ENCODE results near the gene DSTN. TPM values are rescaled to one million over a fixed set of nuclear protein-coding genes. Genes with fewer than 3 reads are reported as not detected.

The DSTN gene
- polyA plus RNA-seq, 1 donor = 352 TPM

DNA sequence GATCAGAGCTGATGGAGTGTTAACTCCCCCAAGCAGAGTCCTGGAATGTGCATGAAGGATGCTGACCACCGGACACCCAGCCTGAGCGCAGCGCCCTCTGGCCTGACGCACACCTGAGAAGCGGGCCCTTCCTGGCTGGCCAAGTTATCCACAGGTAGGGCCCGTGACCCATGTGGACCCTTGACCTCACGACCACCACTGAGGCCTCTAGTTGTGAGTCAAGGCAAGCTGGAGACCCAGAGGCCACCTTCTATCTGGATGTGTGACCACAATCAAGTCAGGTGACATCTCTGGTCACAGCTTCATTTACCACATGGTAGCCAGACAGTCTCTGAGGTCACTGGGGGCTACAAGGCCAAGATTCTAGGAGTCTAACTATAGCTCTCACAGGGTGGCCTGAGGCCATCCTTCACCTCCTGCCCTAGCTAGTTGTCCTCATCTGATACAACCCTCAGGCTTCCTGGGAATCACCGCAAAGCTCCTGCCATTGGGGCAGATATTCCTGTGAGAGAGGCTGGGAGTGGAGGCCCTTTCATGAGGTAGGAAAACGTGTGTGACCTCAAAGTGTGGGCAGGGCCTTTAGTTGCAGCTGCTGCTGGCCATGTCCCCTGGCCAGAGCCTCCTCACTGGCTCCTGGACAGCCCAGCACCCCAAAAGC, 53.1 kb downstream of the DSTN start:
- DNase-seq = no peak

DNA sequence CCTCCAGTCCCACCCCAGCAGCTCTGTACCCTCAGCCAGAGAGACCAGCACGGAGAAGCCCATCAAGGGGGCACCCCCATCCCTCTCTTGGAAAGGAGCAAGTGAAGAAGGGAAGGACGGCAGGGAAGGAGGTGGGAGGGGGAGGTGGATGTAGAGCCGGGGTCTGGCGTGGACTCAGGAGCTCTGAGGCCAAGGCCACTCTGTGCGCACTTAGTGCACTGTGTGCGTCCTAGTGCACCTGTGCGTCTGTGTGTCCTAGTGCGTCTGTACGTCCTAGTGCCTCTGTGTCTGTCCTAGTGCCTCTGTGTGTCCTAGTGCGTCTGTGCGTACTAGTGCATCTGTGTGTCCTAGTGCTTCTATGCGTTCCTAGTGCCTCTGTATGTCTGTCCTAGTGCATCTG, 54.2 kb downstream of the DSTN start:
- no peak for DNase-seq

DNA sequence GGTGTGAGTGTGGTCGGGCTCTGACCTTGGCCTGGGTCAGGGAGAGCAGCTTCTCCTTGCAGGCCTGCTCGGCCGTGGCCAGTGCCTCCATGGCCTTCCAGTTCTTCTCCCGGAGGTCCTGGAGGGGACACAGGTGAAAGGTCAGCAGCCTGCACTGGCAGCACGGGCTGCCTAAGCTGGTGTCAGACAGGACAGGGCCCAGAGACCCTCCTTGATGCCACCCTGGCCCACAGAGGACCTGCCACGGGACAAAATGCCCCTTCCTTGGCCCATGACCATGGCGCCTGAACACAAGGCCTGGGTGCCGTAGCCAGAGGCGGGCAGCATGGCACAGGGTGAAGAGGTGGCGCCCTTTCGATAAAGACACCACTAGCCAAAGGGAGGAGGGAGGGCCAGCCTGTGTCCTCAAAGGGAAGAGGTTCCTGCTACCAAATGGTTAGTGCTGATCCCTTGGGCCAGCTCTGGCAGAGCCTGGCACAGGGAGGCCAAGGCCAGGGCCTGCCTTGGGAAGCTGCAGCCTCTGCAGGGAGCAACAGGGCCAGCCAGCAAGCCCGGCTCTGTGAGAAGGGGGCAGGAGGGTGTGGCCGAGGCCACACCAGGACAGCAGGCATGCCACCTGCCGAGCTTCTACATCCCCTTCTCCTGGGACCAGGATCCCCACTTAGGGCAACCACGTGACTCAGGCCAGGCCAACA, 54.8 kb downstream of the DSTN start:
- no peak for DNase-seq

DNA sequence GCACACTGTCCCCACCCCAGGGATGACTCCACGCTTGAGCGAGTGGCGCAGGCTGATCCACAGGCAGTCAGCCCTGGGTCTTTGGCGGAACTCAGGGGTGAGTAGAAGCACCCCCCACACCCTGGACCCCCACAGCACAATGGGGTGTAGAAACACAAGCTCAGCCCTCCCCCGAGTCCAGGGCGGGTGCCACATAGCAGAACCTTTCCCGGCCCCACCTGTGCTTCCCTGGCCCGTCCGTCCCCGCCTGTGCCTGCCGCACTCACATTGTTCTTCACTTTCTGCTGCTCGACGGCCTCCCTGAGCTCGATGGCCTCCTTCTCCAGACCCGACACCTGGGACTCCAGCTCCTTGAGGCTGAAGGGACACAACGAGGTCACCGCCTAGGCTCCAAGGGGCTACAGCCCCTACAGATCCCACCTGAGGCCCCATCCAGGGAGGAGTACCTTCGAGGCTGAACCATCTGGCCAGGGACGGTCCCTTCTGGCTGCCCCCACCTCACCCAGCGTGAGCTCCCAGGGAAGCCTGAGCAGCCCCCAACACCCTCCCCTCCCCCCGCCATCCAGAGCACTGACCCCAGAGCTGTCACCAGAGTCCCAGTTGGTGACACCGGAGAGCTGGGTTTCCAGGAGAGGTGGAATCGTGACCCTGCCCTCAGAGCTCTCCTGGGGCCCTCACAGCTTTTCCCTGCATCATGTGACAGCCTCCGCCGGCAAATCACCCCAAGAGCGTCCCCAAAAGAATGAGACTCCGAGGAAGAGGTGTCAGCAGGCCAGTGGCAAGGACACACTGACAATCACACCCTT, 55.6 kb downstream of the DSTN start:
- no peak for DNase-seq

DNA sequence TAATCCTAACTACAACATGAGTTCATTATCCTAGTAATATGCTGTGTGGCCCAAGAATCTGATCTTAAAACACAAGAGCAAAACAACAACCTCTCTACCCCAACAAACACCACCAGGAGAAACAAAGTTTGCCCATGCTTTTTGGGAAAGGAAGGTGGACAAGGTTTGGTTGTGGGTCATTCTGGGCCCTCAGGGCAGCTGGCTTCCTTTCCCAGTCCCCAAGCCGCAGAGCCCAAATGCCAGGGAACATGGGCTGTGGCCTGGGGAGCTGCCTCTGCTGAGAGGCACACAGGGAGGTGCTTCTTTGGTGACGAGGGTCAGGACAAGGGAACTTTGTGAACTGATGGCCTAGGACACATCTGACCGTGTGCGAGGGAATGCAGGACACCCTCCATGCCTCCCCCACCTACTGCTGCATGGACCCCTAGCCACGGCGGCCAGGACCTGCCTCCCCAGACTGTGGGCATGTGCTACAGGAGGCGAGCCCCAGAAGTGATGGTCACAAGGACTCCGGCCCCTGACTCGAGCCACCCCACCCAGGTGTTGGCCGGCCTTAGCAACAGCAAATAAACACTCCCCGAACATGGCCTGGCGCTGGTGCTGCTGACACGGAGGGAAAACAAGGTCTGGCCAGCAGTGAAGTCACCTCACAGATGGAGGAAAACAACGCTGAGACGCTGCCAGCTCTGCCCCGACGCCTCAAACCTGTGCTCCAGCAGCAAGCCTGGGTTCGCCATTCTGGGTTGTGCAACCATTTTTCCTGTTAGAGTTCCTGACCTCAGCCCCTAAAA, 56.5 kb downstream of the DSTN start:
- no peak for DNase-seq

DNA sequence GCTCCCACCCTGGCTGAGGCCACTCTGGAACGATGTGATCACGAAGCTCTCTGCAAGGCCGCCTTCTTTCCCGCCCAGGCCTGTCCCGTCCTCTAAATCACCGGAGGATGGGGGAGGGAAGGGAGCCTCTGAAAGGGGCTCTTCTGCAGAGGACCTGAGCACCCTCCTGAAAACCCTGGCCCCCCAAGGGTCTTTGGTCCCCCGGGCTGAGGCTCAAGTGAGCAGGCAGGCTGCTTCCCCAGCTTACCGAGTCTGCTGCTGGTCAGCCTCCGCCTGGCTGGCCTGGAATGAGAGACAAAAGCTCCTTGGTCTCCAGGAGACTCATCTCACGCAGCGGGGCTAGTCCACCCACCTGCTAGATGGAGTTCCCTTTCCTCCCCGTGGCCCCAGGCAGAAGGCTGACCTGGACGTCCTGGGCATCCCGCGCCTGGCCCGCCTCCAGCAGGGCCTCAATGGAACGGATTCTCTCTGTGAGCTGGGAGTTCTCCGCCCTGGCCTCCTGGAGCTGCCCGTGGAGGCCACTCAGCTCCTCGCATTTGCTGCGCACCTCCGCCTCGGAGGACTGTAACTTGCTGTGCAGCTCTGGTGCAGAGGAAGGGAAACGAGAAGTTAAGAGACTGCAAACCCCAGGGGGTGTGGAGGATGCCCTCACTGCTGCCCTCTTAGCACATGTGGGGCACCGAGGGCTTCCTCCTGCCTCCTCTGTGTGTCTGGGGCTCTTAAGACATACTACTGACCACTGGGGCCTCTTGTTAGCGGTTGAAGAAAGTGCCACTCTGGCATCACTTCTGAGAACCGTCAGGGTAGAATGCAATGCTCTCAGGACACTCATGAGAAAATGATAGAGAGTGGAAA, 57.5 kb downstream of the DSTN start:
- DNase-seq = no peak

DNA sequence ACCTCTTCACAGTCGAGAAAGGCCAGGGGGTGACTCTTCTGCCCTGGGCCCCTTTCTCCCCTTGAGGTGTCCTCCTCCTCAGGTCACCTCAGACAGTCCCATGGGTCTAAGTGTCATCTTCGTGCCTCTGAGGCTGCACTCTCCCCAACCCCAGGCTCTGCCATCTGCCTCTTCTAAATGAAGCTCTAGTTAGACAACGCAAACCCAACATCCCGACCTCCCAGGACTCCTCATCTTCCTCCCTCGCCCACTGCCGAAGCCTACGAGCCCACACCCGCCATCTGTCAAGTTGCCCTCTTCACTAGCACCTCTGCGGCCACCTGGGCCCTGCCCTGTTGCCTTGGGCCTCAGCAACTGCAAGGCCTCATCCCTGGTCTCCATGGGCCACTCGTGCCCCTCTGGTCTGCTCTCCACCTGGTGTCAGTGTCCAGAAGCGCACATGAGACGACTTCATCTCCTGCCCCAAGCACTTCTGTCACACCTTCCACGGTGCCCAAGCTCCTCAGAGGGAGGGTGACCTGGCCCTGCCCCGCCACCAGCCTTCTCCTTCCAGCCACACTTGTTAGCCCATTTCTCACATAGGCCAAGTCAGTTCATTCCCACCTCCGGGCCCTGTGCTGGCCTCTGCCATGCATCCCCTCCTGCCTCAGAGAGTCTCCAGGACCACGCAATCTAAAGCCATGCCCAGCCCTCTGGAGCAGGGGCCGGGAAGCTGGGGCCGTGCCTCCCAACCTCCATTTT, 58.4 kb downstream of the DSTN start:
- no peak for DNase-seq

DNA sequence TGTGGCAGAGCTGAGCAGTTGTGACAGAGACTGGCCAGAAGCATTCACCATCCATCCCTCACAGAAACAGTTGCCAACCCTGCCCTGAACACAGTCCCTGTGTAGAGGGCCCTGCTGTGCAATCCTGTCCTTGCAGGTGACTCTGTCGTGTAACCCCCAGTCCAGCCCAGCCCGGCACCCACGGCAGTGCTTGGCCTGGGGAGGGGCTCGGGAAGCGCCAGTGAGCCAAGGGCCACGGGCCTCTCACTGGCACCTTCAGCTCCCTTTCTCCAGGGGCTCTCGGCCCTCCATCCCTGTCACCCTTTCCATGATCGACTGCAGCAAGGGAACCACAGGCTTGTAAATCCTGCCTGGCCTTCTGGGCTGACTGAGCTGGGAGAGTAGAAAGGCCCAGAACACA, 59.1 kb downstream of the DSTN start:
- no peak for DNase-seq

DNA sequence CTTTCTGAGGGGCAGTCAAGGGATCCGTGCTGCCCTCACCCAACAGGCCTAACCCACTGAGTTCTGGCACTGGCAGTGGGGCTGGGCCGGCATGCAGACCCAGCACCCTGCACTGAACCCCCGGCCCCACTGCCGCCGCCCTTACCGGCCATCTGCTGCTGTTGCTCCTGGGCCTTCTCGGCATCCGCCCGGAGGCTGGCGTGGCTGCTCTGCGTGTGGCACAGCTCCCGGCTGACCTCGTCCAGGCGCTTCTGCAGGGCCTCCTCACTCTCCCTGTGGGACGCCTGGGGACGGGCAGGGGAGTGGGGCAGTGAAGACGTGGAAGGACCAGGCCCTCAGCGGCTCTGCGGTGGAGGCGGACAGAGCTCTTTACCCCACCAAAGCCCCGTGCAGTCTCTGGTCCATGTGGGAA, 59.8 kb downstream of the DSTN start:
- no peak for DNase-seq

DNA sequence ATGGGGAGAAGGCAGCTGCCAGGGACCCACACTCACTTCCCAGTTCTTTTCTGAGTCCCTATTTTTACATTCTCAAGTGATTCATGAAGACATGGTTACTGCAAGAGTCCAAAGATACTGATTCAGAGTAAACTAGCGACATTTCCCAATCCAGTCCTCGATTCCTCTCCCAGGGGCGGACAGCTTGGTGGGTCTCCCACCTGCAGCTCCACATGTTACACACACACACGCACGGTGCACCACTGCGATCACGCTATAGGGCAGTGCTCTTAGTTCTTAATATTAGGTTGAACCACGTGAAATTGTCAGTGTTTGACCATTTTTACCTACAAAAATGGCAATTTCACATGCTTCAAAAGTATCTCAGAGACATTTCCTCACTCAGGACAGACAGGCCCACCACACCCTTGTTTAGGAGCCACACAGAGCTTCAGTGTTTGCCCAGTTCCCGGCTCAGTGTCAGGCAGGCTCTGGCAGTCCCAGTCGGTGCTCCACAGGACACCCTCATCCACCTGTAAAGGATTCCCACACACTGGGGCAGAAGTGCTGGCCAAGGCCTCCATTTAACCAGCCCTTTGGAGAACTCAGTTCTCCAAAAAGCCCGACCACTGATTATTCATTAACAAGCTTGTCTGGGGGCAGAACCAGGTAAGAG, 60.4 kb downstream of the DSTN start:
- DNase-seq = no peak

DNA sequence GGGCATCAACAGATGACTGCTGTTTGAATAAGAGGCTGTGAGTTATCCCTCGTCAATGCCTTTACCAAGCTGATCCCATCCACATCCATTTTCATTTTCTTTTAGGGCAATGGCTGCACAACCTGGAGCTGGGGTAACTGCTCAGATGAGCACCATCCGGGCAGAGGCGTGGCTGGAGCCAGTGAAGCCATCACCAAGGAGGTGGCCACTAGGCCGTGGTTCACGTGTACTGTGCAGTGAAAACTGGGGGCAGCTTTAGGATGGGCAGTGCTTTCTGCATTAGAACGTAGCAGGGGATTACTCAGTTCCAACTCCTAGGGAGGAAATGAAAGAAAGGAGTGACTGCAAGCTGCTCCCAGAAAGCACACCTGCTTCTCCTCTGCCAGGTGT, 60.9 kb downstream of the DSTN start:
- DNase-seq = no peak

DNA sequence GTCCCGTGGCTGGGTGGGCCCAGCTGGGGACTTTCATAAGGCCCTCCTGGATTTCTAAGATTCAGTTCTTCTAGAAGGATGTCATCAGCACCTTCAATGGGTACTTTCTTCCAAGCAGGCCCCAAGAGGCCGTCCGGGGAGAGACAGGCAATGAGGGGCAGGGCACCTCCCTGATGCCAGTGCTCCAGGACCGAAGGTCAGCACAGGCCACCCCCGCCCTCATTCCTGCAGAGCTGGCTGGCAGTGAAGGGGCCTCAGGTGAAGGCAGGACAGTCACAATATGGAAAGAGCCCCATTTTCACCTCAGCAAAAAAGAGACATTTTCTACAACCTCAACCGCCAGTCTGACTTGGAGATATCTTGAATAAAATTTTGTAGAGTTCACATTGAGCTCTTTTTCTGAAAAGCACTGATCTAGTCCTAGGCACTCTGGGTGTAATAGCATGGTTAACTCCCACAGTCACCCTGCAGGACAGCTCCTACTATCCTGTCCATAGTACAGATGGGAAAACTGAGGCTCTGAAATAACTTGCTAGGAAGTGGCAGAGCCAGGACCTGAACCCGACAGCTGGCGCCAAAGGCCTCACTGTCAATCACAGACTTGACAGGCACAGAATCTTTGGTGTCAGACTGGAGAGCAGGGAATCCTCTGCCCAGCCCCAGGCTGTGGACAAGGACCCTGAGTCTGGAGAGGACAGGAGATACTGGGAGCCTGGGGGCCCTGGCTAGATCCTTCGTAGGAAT, 61.9 kb downstream of the DSTN start:
- DNase-seq = no peak

DNA sequence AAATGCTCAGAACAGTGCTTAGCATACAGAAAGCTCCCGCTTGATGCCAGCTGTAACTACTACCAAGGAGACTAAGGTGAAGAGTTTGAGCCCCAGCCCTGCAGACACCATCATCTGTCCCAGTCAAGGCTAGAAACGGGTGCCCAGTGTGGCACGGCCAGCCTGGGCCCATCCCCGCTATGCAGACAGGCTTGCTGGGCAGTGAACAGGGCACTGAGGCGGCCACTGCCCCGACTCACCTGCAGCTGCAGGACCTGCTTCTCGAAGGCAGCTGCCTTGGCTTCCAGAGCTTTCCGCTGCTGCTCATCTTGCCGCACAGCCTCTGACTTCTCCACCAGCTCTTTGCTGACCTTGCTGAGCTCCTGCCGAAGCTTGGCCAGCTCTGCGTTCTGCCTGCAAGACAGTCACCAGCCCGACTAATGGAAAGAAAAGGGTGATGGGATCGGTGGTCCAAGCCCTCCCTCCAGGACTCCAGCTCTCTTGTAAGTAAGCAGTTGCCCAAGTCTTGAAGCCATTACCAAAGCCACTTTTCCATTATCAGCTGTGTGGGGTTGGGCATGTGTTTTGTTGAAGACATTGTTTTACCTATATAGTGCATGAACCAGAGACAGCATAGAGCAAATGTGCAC, 63.5 kb downstream of the DSTN start:
- DNase-seq = no peak

DNA sequence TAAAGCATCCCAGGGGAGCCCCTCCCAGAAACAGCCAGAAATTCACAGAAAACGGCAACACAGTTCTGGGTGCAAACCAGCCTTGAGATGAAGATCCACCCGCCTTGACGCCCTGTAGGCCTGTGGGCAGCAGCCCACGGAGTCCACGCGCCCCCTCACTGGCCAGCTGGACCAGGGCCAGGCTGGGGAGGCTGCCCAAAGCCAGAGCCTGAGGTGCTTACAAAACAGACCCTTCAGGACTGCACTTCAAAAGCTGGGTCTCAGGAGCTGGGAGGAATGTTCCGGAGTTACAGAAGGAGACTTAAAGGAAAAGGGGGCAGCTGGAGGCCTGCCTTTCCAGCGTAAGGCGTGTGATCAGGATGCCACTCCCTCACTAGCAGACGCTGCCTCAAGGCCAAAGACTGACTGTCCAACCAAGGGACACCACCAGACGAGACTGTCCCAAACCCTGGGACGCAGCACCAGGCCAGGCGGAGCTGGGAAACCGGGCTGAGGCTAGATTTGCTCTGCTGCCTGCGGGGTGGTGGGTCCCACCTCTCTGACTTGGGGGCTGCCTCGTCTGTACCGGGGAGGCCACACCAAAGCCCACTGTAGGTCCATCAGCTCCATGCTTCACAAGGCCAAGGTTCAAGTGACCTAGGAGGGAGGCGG, 64.1 kb downstream of the DSTN start:
- DNase-seq = no peak

DNA sequence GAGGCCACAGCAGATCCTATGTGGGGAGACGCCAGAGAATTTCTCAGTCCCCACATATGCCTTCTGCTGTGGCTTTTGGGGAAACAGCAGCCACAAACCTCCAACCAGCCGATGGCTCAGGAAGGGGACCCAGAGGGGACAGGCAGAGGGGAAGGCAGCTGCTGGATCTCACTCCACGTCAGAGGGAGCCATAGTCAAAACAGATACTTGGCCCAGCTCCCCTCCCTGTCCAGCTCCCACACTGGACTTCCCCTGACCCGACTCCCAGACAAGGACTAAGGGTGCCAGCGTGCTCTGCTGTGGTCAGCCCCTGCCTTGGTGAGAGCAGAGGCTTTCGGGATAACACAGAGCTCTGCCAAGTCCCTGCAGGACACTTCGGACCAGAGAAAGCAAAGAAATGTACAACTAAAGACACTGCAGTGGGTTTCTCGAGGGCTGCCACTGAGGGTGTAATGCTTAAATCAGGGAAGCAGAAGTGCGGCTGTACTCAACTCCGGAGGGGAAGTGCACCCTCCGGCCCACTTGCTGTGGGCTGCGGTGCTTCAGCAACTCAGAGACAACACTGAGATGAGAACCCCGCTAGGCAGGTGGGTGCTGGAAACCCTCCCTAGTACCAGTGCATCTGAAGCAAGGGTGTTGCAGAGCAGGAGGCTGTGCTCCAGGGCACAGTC, 64.9 kb downstream of the DSTN start:
- no peak for DNase-seq

DNA sequence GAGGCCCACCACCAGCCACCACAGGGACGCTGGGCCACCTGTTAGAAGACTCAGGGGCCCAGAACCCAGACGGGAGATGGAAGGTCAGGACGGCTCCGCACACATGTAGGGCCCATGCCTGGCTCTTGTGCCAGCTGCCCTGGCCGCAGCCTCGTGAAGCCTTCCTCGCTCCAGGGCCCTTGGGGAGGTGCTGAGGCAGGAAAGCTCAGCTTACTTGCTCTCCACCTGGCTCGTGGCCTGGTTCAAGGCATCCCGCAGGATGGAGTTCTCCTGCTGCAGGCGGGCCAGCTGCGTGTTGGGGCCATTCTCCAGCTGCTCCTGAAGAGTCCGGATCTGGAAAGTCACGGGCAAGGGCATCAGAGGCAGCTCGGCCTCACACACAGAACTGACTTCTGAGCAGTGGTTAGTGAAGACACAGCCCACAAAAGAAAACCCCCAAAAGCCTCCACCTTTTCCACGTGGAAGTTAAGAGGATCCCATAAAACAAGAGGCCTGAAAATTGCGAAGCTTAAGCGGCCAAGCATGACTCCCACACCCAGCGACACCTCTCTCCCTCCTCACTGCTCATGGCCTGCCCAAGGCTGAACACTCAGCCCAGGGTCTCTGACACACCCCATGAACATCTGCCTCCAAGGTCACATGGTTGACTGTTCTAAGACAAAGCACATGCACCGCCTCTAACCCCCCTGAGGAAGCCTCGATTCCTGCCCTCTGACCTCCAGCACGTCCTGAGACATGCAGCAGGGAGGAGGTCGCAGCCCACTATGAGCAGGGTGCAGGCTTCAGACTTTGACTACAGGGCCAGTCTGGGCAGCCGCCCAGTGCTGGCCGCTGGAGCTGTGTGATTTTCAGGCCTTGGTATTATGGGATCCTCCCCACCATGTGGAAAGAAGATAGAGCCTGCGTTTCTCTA, 65.7 kb downstream of the DSTN start:
- DNase-seq = no peak
